H1 (cell line): Measurements from ENCODE around the gene SNX30. TPM values are rescaled to one million over a fixed set of nuclear protein-coding genes. Genes with fewer than 3 reads are reported as not detected.

ENCODE experiments used
- JUND ChIP-seq: IDR thresholded peaks from 2 replicates; pipeline ENCODE4 v1.6.1; 2011; ENCODE audit warnings: mild to moderate bottlenecking, improper control_type of control experiment, low read length
- PHF8 ChIP-seq: fragments of 200-600 bp; sonication (generic); conservative IDR thresholded peaks from 2 replicates; pipeline ENCODE4 v1.7.1; 2012; ENCODE audit warnings: low read depth, mild to moderate bottlenecking, inconsistent platforms, low read length, moderate library complexity
- SIRT6 ChIP-seq: IDR thresholded peaks from one replicate; pipeline ENCODE4 v1.7.1; 2012; ENCODE audit warnings: low read length, inconsistent platforms
- TAF1 ChIP-seq: IDR thresholded peaks from 2 replicates; pipeline ENCODE4 v1.6.1; 2011; ENCODE audit warnings: mild to moderate bottlenecking, low read depth, low read length
- polyA plus RNA-seq, 7 experiments: library from polyadenylated mRNA; depleted of rRNA in 3 of 7; stranded (reverse) in 5 of 7; unstranded in 2 of 7; fragments of >200 nt in 5 of 7; fragments of 200-250 nt in 2 of 7; gene quantifications; 1 replicate in 5 of 7; 2 replicates in 1 of 7; 4 replicates in 1 of 7; pipeline versions ENCODE4 v1.2.1 to v1.2.3, GENCODE V29; 2011 to 2013; ENCODE audit warnings: missing spikeins in 2 of 7, mixed read lengths in 2 of 7
- total RNA-seq: library from RNA; stranded (reverse); fragmentation: NEBNext Ultra II Directional; extraction: Animal tissue kit (Norgen Biotek cat#: 25700); gene quantifications from 2 replicates; pipeline ENCODE4 v1.2.1, GENCODE V29; 2021

Gene SNX30
- total and polyA plus RNA-seq, 2 of the 8 experiments (the other 6 are each of a cell fraction or from before 2014, with no cell fraction given): 4.0 to 12.2 TPM

GRCh38 chr9:112892981-112893380 is 142.4 kb downstream of the SNX30 start (continued):
- TF ChIP-seq TAF1: no peak
- no peak for TF ChIP-seq JUND
- TF ChIP-seq SIRT6: no peak
- TF ChIP-seq PHF8: no peak
